Chondrocyte (in vitro differentiated cells): ENCODE data around the gene PAPPA2. TPM values are rescaled to one million over a fixed set of nuclear protein-coding genes. Genes with fewer than 3 reads are reported as not detected.
"Not testable (repeated sequence)": the region's sequence is repeated elsewhere in the genome, so short reads cannot be mapped to it uniquely, and the experiment has no call there.

Experiments
- DNase-seq: peaks from one replicate; pipeline ENCODE4 v3.0.0; 2021; ENCODE audit warnings: mixed read lengths, low spot score
- H3K27ac Mint-ChIP-seq: one replicate; pipeline ENCODE4 v1.8.0; 2021; ENCODE audit warnings: mild to moderate bottlenecking, moderate library complexity, mixed read lengths; ENCODE audit not compliant: unreplicated experiment
- H3K27me3 Mint-ChIP-seq: 2 replicates; pipeline ENCODE4 v1.8.0; 2021; ENCODE audit warnings: low read depth, mixed read lengths
- H3K36me3 Mint-ChIP-seq: 2 replicates; pipeline ENCODE4 v1.8.0; 2021; ENCODE audit warnings: low read depth, mixed read lengths
- H3K4me1 Mint-ChIP-seq: 2 replicates; pipeline ENCODE4 v1.8.0; 2021; ENCODE audit warnings: low read depth, mild to moderate bottlenecking, mixed read lengths
- H3K4me3 Mint-ChIP-seq: one replicate; pipeline ENCODE4 v1.8.0; 2021; ENCODE audit warnings: mild to moderate bottlenecking, moderate library complexity, mixed read lengths; ENCODE audit not compliant: unreplicated experiment
- H3K9me3 Mint-ChIP-seq: 2 replicates; pipeline ENCODE4 v1.8.0; 2021; ENCODE audit warnings: low read depth, mixed read lengths
- CTCF ChIP-seq: fragments of 200-600 bp; sonication (generic); IDR thresholded peaks from 2 replicates; pipeline ENCODE4 v1.5.0; 2021; ENCODE audit warnings: antibody characterized with exemption, mild to moderate bottlenecking, moderate library complexity
- long read RNA-seq: library from polyadenylated mRNA; stranded (forward); transcript quantifications from one replicate; pipeline ENCODE4 v2.0.0, GENCODE V29; 2021
- total RNA-seq: library from RNA; stranded (reverse); gene quantifications from 3 replicates; pipeline ENCODE4 v1.2.1, GENCODE V29; 2021

PAPPA2 gene
- total RNA-seq: 0.42 to 1.00 TPM (median 0.73 TPM) in 3 replicates
- long read RNA-seq, partial matches to known transcripts: 0 of 2 reads
- long read RNA-seq, other reads (novel, unspliced or antisense): 2 of 2 reads

- no peaks in the 10 kb centered on the region for H3K36me3 Mint-ChIP-seq
- DNase-seq: no peak
- TF ChIP-seq CTCF: no peak
- no peak within 1 kb of the TSS for H3K4me3 Mint-ChIP-seq
- H3K27me3 Mint-ChIP-seq: no peaks in the 10 kb centered on the region
- H3K4me1 Mint-ChIP-seq: no peaks in the 10 kb centered on the region
- H3K27ac Mint-ChIP-seq: no peak within 1 kb of the TSS
- H3K9me3 Mint-ChIP-seq: peaks cover 14% of the 10 kb centered on the region
Observed at GRCh38 chr1:176462674-176463378, at the start of gene PAPPA2. TSS of gene PAPPA2 (plus strand) at chr1:176463175. CDS start at chr1:176556323, 93,148 bp downstream.

- Mint-ChIP-seq H3K9me3 (peaks cover 4% of the 10 kb centered on the region), H3K27me3 (no peaks in the 10 kb centered on the region), H3K4me3 (no peak overlapping the region), H3K27ac (no peak overlapping the region), H3K4me1 (no peaks in the 10 kb centered on the region), H3K36me3 (peaks cover 2% of the 10 kb centered on the region)
- TF ChIP-seq CTCF: no peak
- no peak for DNase-seq
Observed at GRCh38 chr1:176416777-176417176, 46.2 kb upstream of the PAPPA2 start.

GRCh38 chr1:176419608-176420007 lies 43.4 kb upstream of the PAPPA2 start:
- H3K4me3 Mint-ChIP-seq, H3K4me1 Mint-ChIP-seq, H3K36me3 Mint-ChIP-seq, DNase-seq, H3K27ac Mint-ChIP-seq, H3K27me3 Mint-ChIP-seq: not testable (repeated sequence)
- H3K9me3 Mint-ChIP-seq: peaks cover 18% of the 10 kb centered on the region

GRCh38 chr1:176434234-176434633 lies 28.7 kb upstream of the PAPPA2 start:
- DNase-seq: no peak
- no peak overlapping the region for H3K4me3 Mint-ChIP-seq
- no peak for TF ChIP-seq CTCF
- H3K9me3 Mint-ChIP-seq: peaks cover 4% of the 10 kb centered on the region
- no peaks in the 10 kb centered on the region for H3K4me1 Mint-ChIP-seq
- H3K27me3 Mint-ChIP-seq: no peaks in the 10 kb centered on the region
- H3K36me3 Mint-ChIP-seq: no peaks in the 10 kb centered on the region
- no peak overlapping the region for H3K27ac Mint-ChIP-seq

- Mint-ChIP-seq H3K27me3 (no peaks in the 10 kb centered on the region), H3K4me1 (no peaks in the 10 kb centered on the region), H3K27ac (no peak overlapping the region), H3K36me3 (no peaks in the 10 kb centered on the region), H3K9me3 (peaks cover 4% of the 10 kb centered on the region), H3K4me3 (no peak overlapping the region)
- TF ChIP-seq CTCF: no peak
- DNase-seq: no peak
Observed at GRCh38 chr1:176436251-176436650, 26.7 kb upstream of the PAPPA2 start.

GRCh38 chr1:176440176-176440575 lies 22.8 kb upstream of the PAPPA2 start:
- DNase-seq: no peak
- Mint-ChIP-seq H3K27ac (no peak overlapping the region), H3K4me1 (no peaks in the 10 kb centered on the region), H3K9me3 (peaks cover 4% of the 10 kb centered on the region), H3K27me3 (no peaks in the 10 kb centered on the region), H3K36me3 (no peaks in the 10 kb centered on the region), H3K4me3 (no peak overlapping the region)
- TF ChIP-seq CTCF: no peak
